GM18873 (cell line): ENCODE data around the gene TMEM267.
"Not testable (repeated sequence)": the region's sequence is repeated elsewhere in the genome, so short reads cannot be mapped to it uniquely, and the experiment has no call there.

ENCODE experiments used
- ATAC-seq: cut with Tn5 transposase; IDR thresholded peaks from one replicate; pipeline ENCODE4 v1.9.1; 2021; ENCODE audit warnings: mild to moderate bottlenecking, moderate library complexity, moderate number of reproducible peaks; ENCODE audit not compliant: unreplicated experiment, low FRiP score

Gene TMEM267

DNA sequence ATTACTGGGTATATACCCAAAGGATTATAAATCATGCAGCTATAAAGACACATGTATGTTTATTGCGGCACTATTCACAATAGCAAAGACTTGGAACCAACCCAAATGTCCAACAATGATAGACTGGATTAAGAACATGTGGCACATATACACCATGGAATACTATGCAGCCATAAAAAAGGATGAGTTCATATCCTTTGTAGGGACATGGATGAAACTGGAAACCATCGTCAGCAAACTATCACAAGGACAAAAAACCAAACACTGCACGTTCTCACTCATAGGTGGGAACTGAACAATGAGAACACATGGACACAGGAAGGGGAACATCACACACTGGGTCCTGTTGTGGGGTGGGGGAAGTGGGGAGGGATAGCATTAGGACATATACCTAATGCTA lies 18.2 kb downstream of the TMEM267 start:
- not testable (repeated sequence) for ATAC-seq

DNA sequence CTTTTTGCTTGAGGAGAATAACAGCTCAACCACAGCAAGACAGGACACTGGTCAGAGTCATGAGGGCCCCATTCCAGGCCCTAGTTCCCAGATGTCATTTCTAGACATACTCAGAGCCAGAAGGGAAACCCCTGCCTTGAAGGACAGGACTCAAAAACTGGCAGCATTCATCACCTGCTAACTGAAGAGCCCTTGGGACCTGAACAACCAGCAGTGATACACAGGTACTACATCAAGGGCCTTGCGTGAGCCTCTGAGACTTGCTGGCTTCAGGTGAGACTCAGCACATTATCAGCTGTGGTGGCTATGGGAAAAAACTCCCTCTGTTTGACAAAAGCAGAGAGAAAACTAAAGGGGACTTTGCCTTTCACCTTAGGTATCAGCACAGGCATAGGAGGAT lies 22.6 kb downstream of the TMEM267 start:
- ATAC-seq = no peak

DNA sequence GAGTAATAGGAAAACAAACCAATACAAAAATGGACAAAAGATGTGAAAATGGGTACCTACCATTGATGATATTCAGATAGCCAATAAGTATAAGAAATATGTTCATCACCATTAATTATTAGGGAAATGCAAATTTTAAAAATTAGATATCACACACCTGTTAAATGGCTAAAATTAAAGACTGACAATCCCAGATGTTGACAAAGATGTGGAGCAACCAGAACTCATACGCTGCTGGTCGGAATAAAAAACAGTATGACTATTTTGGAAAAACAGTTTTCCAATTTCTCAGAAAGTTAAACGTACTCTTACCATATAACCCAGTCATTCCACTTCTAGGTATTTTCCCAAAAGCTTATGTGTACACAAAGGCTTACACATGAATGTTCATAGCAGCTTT lies 27.1 kb downstream of the TMEM267 start:
- ATAC-seq = no peak

DNA sequence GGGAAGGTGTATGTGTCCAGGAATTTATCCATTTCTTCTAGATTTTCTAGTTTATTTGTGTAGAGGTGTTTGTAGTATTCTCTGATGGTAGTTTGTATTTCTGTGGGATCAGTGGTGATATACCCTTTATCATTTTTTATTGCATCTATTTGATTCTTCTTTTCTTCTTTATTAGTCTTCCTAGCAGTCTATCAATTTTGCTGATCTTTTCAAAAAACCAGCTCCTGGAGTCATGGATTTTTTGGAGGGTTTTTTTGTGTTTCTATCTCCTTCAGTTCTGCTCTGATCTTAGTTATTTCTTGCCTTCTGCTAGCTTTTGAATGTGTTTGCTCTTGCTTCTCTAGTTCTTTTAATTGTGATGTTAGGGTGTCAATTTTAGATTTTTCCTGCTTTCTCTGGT lies 42.1 kb downstream of the TMEM267 start:
- ATAC-seq = not testable (repeated sequence)

DNA sequence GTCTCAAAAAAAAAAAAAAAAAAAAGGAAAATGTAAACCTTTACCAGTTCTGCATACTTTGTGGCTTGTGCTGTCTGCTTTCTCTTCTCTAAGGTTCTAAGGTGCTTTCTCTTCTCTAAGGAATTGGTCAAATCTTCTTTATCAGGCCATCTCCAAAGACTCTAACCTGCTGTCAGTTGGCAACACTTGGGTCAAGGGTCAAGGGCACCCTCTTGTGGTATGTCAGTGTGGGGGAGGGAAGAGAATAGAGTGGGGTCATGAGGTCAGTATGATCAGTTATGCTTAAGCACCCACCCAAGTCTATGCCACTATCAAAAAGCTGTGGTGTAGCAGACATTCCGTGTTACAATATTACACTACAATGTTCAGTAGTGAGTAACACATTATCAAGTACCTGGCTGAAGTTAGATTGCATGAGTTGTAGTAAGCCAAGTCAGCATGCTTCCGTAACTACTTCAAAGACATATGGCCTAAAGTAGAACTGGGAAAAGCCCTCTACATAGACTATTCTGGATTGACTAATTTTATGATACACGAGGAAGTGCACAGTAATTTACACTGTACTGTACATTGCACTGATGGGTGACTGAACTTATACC lies 46.5 kb downstream of the TMEM267 start:
- ATAC-seq = no peak

DNA sequence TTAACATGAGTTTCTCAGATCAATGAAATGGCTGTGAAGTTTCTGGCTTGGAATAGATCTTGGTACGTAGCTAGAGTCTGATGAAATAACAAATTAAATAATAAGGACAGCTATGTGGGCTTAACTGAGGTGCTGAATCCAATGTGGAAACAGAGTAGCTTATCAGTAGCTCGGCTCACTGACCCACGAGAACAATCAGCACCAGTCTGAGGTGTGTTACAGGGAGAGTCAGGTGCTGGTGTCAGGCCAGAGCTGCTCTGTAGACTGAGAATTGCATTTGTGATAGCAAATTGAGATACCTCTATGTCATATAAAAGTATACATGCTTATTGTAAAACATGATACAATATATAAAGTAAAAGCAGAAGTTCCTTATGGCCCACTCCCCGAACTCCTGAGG lies 50.3 kb downstream of the TMEM267 start:
- ATAC-seq = no peak

DNA sequence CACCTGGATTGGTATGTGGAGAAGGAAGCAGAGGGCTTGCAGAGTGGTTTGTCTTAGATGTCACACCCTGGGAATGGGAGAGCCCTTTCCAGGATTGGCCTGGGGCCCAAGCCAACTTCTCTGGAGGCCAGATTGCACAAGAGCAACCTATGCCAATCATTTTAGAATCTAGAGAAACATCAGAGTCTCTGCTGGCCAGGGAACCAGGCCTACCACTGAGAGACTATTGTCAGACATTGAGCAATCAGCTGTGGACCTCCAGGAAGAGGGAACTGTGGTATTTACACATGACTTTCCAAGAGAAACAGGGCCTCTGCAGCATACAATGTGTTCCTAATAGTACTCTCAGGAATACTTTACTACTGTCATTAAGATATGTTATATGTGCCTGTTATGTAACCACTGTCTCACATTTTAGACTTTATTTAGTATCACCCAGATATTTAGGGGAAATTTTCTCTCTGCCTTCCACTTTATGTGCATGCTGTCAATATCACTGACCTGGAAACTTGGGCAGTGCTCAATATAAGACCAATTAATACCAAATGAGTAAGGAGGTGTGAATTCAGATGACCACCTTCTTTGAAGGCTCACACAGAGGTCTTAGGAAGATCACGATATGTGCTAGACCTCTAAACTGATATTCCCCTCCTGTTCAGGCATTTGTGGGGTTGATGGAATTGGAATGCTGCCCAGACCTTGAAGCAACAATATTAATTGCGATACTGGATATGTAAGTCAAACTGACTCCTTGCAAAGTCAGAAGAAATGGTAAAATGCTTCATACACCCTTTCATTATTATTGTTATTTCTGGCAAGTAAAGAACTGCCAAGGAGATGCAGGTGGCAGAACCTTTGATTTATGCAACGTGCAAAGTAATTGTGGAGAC lies 50.9 kb downstream of the TMEM267 start:
- no peak for ATAC-seq

DNA sequence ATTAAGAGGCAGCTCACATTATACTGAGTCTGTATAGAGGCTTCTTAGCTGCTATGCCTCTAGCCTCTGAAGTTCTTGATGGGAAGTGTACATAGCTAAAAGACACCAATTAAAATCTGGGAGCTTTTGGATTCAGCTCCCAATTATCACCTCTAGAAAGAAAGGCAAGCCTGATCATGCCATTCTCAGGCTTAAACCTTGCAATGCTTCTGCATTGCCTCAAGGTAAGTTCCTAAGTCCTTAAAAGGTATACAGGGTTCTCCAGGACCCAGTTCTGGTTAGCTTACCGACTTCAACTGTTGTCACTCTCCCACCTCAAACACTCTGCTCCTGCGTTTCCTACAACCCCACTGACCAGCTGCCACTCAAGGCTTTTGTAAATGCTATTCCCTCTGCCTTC lies 54.0 kb downstream of the TMEM267 start:
- ATAC-seq = no peak

DNA sequence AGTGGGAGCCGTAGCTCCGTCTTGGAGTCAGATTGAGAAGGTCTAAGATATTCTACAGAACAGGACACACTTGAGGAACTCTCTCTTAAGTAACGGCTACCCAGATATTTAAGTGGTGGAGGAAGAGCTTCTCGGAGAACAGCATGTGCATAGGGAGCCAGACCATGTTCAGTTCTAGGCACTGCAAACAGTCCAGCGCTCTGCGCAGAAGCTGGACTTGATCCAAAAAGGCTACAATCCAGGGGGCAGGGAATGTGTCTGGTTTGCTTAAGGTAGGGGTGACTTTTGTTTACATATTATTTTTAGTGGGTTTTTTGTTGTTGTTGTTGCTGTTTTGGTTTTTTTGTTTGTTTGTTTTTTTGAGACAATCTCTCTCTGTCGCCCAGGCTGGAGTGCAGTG lies 54.6 kb downstream of the TMEM267 start:
- no peak for ATAC-seq

DNA sequence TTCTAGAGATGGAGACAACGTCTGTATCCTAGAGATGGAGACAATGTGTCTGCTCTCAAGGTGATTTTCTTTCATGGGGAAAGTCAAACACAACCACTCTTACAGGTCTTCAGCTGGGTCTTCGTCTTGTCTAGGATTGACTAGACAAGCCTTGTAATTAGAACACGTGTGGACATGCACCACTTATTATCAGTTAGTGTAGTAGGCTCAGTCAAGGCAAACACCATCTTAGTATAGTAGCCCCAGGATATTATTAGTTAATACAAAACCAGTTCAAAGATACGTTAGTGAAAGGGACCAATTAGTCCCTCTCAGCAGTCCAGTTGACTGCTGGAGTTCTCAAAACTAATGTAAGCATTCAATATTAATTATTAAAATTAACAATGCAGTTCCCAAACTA lies 56.4 kb downstream of the TMEM267 start:
- ATAC-seq = no peak

DNA sequence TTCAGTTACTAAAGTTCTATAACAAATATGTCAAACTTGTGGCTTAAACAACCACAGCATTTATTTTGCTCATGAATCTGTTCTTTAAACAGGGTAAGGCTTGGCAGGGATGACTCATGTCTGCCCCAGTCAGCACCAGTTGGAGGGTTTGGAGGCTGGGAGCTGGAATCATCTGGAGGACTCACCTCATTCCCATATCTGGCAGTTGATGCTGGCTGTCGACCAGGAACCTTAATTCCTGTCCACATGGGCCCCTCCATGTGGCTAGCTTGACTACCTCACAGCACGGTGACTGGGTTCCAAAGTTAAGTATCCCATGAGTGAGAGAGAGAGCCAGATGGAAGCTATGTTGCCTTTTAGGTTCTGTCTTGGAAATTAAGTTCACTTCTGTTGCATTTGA lies 57.7 kb downstream of the TMEM267 start:
- no peak for ATAC-seq

DNA sequence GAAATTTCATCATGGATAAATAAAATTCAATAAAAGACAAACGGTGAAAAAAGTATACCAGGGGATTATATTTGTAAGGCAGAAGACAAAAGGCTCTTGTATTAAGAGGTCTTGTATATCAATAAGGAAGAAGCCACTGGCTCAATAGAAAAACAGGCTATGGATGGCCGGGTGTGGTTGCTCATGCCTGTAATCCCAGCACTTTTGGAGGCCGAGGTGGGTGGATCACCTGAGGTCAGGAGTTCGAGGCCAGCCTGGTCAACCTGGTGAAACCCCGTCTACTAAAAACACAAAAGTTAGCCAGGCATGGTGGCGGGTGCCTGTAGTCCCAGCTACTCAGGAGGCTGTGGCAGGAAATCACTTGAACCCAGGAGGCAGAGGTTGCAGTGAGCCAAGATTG lies 60.6 kb downstream of the TMEM267 start:
- not testable (repeated sequence) for ATAC-seq

DNA sequence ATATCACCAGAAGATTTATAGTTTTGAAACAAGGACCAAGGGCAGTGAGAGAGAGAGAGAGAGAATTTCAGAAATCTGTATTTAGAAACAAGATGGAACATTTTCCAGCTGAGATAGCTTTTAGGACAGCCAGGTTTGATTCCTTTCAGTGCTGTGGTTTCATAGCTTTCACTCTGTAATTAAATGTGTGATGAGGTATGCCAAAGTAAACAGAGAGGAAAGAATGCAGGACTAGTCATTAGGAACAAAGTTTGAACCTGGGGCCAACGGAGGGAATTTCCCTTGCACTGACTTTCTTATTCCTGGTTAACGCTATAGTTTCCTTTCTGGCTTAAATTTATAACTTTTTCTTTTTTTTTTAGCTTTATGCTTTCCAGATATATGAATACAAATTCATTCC lies 61.5 kb downstream of the TMEM267 start:
- ATAC-seq = no peak

DNA sequence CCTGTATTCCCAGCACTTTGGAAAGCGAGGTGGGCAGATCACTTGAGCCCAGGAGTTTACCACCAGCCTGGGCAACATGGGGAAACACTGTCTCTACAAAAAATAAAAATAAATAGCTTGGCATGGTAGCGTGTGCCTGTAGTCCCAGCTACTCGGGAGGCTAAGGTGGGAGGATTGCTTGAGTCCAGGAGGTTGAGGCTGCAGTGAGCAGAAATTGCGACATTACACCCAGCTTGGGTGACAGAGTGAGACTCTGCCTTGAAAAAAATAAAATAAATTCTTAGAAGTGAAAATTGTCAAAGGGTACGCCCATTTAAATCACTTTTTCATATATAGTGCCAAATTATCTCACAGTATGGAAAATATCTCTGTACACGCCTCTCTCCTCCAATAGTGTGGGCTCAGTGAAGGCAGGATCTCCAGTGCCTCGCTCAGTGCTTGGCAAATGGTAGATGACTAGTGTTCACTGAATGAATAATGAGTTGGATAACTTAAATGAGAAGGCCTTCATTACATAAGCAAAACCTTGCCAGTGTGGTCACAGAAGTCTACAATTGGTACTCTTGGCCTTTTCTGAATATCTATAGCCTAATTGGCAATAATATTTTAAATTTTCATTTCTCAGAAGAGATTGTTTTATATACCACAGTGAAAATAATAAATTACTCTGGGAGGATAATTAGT lies 62.1 kb downstream of the TMEM267 start:
- ATAC-seq = no peak

DNA sequence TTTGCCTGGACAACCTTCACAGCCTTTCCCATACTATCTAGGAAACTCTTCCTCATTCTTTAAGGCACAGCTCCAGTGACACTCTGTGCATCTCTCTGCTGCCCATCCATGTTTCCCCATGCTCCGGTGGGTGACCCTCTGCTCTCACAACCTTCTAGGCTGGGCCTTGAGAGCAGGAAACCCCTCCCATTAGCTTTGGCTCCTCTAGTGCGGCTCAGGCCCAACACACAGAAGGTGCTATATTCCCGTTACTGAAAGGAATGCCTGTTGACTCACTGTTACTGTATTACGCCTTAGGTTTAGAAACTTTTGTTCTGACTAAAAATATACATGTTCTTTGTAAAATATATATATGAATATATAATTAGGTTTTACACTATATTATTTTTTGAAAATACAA lies 63.4 kb downstream of the TMEM267 start:
- no peak for ATAC-seq

DNA sequence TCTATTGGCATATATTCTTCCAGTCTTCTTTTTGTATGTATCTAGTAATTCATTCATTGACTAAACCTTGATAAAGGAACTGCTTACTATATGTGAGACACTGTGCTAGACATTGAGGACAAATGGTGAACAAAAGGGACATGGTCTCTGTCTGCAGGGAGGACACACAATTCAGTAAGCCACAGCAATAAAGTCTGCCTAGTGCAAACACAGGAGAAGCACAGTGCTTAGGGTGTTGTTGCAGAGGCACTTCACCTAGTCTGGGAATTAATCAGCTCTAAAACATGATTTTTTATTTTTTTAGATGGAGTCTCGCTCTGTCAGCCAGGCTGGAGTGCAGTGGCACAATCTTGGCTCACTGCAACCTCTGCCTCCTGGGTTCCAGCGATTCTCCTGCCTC lies 65.1 kb downstream of the TMEM267 start:
- ATAC-seq = no peak

DNA sequence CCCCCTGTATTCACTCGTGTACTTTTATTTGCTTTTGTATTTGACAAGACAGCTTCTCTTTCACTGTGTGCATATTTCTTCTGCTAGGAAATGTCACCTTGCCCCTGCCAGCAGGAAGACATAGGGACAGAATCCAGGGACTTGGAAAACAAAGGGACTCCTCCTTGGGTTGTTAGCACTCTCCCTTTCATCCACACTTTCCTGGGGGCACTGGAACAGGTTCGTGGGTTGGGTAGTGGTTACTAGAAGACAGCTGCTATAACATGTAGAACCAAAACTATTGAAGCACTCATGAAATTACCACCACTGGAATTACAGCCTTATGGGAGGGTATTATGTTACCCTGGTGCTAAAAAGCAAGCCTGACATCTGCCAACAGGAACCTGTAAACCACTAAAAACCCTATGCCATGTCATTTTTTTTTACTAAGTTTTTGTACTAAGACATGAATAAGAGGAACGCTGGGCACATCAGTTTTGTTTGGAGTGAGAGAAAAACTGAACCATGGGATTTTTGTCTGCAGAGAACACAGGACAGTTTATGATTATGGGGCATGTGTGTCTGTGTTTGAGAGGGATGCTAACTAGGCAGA lies 66.8 kb downstream of the TMEM267 start:
- ATAC-seq = no peak

DNA sequence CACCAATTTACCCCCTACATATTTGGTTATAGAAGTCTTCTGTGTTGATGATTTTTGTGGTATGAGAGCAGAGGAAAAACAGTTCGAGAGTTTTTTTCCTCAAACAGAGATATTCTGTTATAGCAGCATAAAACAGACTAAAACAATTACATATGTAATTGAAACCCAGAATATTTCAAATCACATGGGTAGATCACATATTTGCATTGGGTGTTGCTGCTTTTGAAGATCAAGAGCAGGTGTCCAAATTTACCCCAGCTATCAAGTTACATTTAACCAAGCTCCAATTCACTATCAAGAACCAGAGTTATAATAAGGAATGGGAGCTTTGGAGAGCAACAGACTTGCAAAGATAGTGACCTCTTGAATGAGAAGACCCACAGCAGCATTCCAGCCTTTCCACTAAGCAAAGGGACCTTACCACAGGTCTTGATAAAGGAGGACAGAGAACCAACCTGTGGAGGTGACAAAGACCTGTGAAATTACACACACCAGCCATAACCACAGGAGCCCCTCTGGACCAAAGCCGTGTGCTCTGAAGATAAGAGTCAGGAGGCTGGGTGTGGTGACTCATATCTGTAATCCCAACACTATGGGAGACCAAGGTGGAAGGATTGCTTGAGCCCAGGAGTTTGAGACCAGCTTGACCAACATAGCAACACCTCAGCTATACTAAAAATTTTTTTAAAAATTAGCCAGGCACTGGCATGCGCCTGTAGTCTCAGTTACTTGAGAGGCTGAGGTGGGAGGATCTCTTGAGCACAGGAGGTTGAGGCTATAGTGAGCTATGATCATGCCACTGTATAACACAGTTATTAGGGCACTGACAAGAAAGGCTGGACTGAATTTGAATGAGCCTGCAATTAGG lies 67.5 kb downstream of the TMEM267 start:
- no peak for ATAC-seq

DNA sequence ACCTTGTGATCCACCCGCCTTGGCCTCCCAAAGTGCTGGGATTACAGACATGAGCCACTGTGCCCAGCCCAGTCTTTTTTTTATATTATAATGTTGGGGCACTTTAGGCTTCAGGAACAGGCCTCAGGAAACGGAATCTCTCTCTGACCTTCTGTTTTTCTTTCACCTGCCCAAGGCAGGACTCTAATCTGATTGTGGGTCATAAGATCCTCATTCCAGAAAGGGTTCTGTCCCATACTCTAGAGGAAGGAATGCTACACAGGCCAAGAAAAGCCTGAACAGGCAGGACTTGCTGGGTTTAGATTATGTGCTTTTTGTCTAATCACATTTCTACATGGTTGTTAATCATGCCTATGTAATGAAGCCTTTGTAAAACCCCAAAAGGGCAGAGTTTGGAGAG lies 69.7 kb downstream of the TMEM267 start:
- no peak for ATAC-seq

DNA sequence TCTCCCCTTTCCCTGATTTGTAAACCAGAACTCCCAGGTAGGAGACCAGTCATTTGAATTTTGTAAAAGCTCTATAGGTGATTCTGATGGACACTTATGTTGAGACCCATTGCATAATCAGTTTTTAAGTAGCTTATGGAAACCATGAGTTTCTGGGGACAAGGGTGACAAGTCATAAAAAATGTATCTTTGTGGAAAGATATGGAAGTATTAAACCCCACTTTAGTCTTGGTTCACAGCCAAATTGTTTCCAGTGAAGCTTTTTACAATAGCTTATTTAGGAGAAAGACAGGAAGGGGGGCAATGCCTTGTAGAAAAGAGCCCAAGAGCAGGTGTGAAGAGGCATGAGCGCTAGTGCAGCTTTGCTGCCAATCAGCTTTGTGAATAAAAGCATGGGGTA lies 71.0 kb downstream of the TMEM267 start:
- ATAC-seq = no peak
